ENCODE results near the gene PDE3B.
"Not testable (repeated sequence)": the region's sequence is repeated elsewhere in the genome, so short reads cannot be mapped to it uniquely, and the experiment has no call there.

PDE3B gene

DNA sequence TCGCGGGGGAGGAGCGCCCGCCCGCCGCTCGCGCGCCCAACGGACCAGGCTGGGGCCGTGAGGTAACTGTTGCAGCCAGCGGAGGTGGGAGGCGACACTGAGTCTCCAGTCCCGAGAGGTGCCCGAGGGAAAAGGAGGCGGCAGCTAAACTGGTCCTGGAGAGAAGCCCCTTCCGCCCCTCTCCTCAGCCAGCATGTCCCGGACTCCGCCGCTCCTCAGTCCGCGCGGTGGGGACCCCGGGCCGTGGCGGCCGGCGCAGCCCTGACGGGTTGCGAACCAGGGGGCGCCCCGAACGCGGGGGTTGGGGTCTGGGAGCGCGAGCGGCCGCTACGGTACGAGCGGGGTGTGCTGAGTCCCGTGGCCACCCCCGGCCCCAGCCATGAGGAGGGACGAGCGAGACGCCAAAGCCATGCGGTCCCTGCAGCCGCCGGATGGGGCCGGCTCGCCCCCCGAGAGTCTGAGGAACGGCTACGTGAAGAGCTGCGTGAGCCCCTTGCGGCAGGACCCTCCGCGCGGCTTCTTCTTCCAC, at the start of gene PDE3B:
Gene PDE3B (plus strand): TSS at position 108 of the 529 bp plus-strand sequence. CDS start 272 bp downstream, at position 380.
- intact Hi-C loops (cut with DNase I), result loop anchor here (10.0 kb wide), 1 partner anchor 61 kb away; no protein-coding TSS in a partner anchor
- DNase-seq, result peak; percentile 41 to 95 (median 70)

DNA sequence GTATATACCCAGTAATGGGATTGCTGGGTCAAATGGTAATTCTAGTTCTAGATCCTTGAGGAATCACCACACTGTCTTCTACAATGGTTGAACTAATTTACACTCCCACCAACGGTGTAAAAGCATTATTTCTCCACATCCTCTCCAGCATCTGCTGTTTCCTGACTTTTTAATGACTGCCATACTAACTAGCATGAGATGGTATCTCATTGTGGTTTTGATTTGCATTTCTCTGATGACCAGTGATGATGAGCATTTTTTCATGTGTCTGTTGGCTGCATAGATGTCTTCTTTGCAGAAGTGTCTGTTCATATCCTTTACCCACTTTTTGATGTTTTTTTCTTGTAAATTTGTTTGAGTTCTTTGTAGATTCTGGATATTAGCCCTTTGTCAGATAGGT, 48.3 kb upstream of the PDE3B start:
- DNase-seq; intact Hi-C loops (cut with DNase I): not testable (repeated sequence)

DNA sequence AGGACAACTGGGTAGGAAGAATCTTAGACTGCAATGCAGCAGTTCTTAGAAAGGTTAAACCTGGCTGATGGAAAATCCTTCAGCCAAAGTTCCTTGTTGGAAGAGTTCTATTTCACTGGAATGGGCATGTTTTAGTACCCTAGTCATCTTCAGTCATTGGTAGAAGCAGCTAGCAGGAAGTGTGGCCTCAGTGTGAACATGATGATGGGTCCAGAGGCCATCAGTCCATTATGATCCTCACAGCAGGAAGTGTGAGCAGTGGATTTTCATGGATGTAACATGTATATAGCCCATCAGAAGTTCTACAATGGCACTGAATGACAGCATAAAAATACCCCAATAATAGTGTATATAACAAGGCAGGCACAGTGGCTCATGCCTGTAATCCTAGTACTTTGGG, 35.9 kb upstream of the PDE3B start:
- DNase-seq, result no peak
- intact Hi-C loops (cut with DNase I), result no loop called here

DNA sequence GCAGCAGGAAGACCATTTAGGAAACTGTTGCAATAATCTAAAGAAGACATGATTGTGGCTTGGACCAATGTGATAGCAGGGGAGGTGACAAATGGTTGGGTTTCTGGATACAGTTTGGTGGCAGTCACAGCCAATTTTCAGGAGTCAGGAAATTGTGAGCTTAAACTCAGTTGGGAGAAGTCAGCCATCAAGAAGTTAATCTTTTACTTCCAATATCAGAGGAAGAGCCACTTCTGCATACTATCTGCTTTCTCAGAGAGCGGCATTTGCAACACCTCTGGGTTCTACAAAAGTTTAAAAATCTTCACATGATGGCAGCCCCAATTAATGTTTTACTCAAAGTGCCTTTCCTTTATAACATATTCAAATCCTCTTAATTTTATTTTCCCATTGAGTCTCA, 33.7 kb upstream of the PDE3B start:
- intact Hi-C loops (cut with DNase I), result no loop called here
- DNase-seq, result no peak

DNA sequence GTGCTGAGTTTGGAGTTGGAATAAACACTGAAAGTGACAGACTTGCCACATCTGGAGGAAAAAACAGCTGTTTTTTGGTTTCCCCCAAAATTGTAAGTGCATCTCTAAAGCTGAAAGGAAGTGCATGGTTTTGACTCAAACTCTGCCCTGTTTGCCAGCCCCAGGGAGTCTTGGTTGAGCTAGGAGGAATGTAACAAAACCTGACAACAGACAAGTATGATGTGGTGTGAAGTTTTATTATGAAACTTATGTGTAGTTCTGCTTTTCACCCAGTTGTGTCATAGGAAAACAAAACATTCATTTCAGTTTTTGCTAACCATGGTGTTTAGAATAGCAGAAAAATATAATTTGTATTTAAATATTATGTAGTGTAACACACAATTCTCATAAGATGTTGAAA, 31.7 kb upstream of the PDE3B start:
- intact Hi-C loops (cut with DNase I), result no loop called here
- DNase-seq, result no peak

DNA sequence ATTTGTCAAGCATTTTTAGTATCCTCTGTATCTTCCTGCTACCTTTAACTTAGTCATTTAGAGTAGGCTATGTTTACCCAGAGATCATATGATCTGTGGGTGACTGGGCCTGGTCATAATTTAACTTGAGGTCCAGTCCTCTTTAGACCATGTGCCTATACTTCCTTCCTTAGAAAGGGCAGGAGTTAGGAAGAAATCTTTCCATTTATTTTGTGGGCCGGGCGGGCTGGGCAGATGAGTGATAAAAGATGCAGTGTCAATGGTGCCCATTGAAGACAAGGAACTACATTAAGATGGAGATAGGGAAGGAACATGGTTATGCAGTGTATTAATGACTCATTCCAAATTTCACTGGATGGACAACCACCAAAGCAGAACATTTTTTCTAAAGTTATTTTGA, 30.9 kb upstream of the PDE3B start:
- intact Hi-C loops (cut with DNase I), result no loop called here
- no peak for DNase-seq

DNA sequence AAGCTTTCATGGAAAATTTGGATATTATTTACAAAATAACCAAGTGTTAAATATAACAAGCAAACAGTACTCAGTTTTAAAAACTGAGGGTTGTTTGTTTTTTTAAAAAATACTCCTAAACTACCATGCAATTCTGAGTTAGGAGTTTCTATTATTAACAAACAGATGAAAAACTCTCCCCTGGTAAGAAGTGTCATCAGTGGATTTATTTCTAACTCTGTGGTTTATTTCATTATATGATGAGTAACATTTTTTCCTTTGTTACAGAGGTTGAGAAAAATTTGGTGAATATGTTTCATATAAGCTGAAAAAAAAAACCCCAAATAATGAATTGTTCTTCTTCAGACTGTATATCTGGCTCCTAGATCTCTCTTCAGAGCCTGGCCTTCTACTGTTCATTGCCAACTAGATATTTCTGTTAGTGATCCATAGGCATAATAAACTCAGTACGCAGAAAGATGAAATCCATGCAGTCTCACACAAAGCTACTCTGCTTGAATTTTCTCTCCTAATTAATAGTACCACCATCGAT, 29.4 kb upstream of the PDE3B start:
- no peak for DNase-seq
- intact Hi-C loops (cut with DNase I), result no loop called here

DNA sequence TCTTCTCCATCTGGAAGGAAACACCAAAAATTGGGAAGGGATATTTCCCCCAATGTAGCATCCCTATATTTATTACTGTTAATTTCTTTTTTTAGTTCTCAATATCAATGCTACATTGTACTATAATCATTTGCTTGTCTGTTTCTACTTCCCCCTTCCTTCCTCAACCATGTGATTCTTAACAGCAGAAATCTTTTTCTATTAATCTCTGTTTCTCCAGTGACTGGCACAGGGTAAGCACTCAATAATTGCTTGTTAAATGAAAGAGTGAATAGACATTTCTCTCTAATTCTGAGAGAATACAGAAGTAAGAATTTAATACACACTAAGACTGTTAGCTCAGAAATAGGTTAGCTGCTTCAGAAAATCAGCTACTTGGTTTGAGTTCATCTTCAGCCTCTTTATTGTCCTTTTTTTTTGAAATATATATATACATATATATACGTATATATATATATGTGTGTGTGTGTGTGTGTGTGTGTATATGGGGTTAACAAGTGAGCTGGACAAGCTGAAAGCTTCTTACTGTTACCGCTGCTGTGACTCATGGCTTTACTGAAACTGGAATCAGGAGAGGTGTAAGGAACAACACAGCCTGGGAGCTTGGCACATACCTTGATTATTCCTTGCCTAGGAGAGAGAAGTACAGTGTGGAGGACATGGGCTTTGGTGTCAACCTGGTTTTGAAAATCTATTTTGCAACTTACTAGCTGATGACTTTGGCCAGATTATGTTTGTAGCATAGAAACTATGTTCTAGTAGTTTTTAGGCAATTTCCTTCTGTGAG, 26.2 kb upstream of the PDE3B start:
- intact Hi-C loops (cut with DNase I), result no loop called here
- no peak for DNase-seq

DNA sequence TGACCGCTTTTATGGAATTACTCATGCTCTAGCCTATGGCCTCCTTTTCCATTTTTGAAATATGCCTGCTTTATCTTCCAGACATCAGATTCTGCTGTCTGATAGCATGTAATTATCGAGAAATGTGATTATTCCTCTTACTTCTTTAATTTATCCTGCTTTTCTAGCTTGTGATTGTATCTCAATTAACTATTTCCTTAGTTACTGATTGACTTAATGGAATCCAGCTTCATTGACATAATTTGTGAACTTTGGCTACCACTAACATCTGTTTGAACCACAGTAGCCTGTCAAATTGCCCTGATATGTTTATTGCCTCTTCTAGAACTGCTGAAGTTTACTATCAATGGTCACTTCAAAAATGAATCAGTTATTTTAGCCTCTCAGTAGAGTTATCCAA, 25.5 kb upstream of the PDE3B start:
- DNase-seq, result no peak
- intact Hi-C loops (cut with DNase I), result no loop called here

DNA sequence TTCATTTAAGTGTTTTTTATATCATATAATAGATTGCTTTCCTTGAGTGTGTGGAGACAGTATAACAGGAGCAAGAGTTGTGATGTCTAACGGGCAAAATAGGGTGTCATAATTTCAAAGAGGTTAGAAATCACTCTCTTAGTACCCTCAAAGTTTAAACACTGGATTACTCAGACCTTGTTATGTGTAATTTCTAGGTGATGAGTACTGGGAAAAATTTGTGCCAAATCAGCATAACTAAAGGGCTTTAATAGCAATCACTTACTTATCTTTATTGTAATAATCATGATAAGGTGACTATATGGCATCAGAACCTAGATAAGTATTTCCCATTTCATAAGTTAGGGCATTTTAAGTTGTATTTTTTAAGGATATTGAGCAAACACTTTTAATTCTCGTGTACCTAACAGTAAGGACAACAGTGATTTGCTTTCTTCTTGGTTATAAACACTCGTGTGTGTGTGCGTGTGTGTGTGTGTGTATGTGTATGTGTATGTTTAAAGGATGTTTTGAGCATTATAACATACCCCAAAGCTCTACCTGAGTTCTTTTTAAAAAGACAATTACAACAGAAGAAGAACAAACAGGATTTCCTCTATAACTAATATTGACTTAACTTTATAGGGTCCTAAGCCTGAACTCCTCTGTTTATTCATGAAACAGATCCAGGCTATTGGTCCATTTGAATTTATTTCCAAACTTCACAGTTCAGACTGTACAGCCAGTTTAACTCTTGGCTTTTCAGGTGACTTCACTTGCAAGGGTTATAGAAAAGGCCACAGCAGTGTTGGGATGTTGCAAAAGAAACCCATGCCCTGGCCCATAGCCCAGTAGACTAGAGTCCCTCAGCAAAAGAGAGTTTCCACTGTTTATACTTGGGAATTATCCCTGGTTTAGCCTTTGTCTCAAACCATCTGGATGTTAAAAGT, 23.7 kb upstream of the PDE3B start:
- no peak for DNase-seq
- intact Hi-C loops (cut with DNase I), result no loop called here

DNA sequence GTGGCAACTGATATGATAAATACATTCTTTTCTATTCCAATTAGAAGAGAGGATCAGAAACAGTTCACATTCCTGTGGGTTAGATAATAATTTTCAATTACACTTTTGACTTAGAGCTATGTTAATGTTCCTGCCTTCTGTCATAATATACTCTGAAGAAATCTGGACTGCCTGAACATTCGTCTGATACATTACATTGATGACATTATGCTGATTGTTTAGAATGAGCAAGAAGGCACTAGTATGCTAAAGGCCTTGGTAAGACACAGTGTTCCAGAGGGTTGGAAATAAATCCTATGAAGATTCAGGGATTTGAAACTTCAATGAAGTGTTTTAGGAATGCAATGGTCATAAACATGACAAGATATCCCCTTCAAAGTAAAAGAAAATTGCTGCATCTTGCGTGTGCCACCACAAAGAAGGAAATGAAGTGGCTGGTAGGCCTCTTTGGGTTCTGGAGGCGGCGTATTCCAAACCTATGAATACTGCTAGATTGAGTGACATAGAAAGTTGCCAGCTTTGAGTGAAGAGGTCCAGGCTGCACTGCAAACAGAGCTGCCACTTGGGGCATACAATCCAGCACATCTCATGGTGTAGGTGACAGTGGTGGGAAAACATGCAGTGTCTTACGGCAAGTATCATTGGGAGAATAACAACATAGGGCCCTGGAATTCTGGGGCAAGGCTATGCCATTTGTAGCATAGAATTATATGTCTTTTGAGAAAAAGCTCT, 21.2 kb upstream of the PDE3B start:
- intact Hi-C loops (cut with DNase I), result no loop called here
- DNase-seq, result no peak

DNA sequence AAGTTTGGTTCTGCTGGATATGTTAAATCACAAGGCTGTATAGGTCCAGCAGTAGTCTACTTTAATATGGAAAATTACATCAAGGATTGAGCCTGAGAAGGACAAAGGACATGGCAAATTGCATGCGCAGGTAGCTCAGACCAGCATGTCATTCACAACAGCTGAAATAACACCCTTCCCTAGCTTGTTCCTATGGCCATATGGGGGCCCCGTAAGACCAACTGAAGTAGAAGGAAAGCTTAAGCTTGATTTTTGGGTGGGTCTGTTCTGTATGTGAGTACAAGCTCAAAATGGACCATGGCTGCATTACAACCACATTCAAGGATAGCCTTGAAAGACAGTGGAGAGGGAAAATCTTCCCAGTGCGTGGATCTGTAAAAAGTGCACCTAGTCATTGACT, 20.6 kb upstream of the PDE3B start:
- intact Hi-C loops (cut with DNase I), result no loop called here
- no peak for DNase-seq

DNA sequence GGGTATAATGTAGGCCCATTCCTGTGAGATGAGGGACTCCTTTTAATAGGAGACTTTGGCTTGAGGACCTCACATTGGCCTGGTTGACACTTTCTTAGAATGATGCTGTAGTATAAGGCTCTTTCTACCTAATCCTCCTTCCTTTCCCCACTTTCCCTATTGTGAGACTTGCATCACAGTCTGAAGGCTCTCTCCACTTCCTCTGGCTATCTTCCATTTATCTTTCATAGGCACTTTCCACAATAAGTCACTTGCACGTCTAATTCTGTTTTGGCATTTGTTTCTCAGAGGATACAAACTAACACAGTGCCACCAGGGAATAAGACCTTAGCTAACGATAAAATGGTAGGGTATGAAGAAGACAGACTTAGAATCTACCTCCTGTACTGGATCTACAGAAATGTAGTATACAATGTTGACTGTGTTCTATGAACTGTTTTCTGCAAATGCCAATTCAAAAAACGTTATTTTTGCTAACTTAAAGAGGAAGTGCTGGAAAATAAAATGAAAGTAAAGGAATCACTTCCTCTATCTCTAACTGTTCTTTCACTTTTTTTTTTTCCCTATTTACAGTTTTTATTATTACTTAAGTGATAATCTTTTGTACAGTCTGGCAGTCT, 17.9 kb upstream of the PDE3B start:
- no peak for DNase-seq
- intact Hi-C loops (cut with DNase I), result no loop called here

DNA sequence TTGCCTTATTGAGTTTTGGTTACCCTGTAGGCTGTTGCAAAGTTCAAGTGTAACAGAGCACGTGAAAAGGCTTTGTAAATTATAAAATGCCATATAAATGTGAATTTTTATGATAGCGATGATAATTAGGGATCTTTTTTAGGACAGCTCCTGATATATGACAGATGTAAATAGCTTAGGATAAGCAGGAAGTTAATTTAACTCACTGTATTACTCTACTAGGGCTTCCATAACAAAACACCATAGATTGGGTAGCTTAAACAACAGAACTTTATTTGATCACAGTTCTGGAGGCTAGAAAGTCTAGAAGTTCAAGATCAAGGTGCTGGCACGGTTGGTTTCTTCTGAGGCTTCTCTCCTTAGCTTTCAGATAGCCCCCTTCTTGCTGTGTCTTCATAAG, 17.0 kb upstream of the PDE3B start:
- intact Hi-C loops (cut with DNase I), result no loop called here
- DNase-seq, result no peak

DNA sequence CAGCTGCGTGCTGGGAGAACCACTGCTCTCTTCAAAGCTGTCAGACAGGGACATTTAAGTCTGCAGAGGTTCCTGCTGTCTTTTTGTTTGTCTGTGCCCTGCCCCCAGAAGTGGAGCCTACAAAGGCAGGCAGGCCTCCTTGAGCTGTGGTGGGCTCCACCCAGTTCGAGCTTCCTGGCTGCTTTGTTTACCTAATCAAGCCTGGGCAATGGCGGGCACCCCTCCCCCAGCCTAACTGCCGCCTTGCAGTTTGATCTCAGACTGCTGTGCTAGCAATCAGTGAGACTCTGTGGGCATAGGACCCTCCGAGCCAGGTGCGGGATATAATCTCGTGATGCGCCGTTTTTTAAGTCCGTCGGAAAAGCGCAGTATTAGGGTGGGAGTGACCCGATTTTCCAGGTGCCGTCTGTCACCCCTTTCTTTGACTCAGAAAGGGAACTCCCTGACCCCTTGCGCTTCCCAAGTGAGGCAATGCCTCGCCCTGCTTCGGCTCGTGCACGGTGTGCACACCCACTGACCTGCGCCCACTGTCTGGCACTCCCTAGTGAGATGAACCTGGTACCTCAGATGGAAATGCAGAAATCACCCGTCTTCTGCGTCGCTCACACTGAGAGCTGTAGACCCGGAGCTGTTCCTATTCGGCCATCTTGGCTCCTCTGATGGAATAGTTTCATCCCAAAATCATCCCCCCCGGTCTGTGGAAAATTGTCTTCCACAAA, 9.9 kb upstream of the PDE3B start:
- DNase-seq, result peak in 1 of 10 donors; percentile 27
- intact Hi-C loops (cut with DNase I), result not testable (repeated sequence)

DNA sequence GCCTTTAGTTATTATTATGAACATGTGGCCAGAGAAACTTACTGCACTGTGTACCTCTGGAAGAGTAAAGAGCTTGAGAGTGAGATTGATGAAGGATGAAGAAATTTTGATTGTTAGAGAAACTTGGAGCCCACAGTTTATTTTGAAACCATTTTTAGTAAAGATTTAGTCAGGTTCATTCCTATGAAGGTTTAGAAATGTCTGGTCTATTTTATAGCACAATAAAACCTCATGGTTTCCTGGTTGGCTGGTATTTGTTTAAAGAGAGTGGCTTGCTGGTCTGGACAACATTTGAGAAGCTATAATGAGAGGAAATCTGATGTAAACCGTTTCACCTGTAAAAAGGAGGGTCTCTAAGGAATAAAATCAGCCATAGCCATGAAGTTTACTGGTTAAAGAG, 8.8 kb upstream of the PDE3B start:
- DNase-seq, result no peak
- intact Hi-C loops (cut with DNase I), result no loop called here

DNA sequence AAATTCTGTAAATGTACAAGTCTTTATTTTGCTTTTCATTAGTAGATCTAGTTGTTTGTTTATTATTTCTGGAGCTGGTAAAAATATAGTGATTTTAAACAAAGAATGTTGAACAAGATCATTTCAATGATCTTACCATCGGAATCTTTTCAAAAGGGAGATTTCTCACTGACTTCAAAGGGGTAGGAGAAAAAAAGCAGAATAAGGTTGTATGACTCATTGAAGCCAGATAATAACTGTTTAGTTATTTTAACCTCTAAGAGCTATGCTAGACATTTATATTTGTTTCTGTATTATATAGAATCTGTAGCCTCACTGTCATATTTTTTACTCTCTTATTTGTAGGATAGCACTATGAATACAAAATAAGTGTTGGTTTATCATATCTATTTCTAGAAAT, 8.1 kb upstream of the PDE3B start:
- no peak for DNase-seq
- intact Hi-C loops (cut with DNase I), result no loop called here

DNA sequence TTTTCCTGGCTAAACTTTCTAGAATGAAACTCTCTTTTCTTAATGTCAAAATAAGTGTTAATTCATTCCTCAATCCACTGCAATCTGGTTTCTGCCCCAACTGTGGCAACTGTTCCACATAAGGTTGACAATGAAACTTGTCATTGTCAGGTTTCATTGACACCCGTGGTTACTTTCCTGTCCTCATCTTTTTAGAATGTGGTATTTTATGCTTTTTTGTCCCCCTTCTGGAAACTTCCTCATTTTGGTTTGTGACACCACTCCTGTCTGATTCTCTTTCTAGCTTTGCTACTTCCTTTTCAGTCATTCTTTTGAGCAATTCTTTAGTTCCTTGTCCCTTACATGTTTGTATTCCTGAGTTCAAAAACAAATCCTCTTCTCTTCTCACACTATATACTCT, 7.5 kb upstream of the PDE3B start:
- no peak for DNase-seq
- intact Hi-C loops (cut with DNase I), result no loop called here

DNA sequence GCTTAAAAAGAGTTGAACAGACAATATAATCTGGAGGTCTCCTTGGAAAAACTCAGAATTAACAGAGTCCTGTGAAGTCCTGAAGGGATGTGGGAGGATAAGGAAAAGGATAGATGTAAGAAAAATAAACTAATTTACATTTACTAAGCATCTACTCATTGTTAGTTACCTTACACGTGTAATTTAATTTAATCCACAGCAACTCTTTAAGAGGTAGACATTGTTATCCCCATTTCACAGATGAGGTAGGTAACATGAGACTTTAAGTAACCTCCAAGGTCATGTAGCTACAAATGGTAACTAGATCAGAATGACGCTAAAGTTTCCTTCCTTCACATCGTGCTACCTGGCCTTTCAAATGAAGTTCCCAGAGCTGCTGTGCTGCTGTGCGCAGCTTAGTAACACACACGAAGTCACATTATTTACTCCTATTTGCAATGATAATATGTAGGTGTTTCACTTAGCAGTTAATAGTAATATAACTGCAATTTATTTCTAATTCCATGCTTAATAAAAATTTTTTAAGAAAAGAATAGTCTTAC, 5.7 kb upstream of the PDE3B start:
- intact Hi-C loops (cut with DNase I), result no loop called here
- no peak for DNase-seq
